Smooth muscle cell (in vitro differentiated cells): Measurements from ENCODE around the gene C8B. TPM values are rescaled to one million over a fixed set of nuclear protein-coding genes. Genes with fewer than 3 reads are reported as not detected.

ENCODE experiments used
- DNase-seq: peaks from one replicate; lab custom pipeline; 2025; ENCODE audit not compliant: unreplicated experiment; lab: John Stamatoyannopoulos, UW
- H2AFZ ChIP-seq: fragments of 200-600 bp; sonication (generic); 2 replicates; pipeline ENCODE4 v1.6.0; 2016; ENCODE audit warnings: antibody characterized with exemption, low read depth, mild to moderate bottlenecking
- H3F3A ChIP-seq: fragments of 200-600 bp; sonication (generic); 2 replicates; pipeline ENCODE4 v1.6.0; 2017; ENCODE audit warnings: antibody characterized with exemption, low read depth
- H3K27ac ChIP-seq: fragments of 200-600 bp; sonication (generic); 2 replicates; pipeline ENCODE4 v1.5.1; 2016; ENCODE audit warnings: low read depth, mild to moderate bottlenecking
- H3K27me3 ChIP-seq: fragments of 200-600 bp; sonication (generic); 2 replicates; pipeline ENCODE4 v1.6.1; 2016; ENCODE audit warnings: low read depth, mild to moderate bottlenecking
- H3K36me3 ChIP-seq: fragments of 200-600 bp; sonication (generic); 2 replicates; pipeline ENCODE4 v1.5.1; 2016; ENCODE audit warnings: low read depth
- H3K4me1 ChIP-seq: fragments of 200-600 bp; sonication (generic); 2 replicates; pipeline ENCODE4 v1.5.1; 2016; ENCODE audit warnings: low read depth
- H3K4me2 ChIP-seq: fragments of 200-600 bp; sonication (generic); 2 replicates; pipeline ENCODE4 v1.6.0; 2016; ENCODE audit warnings: mild to moderate bottlenecking
- H3K4me3 ChIP-seq: fragments of 200-600 bp; sonication (generic); 2 replicates; pipeline ENCODE4 v1.5.1; 2016; ENCODE audit warnings: mild to moderate bottlenecking
- H3K79me2 ChIP-seq: fragments of 200-600 bp; sonication (generic); 2 replicates; pipeline ENCODE4 v1.6.0; 2016; ENCODE audit warnings: low read depth, mild to moderate bottlenecking
- H3K9ac ChIP-seq: fragments of 200-600 bp; sonication (generic); 2 replicates; pipeline ENCODE4 v1.6.0; 2016; ENCODE audit warnings: low read depth
- H3K9me3 ChIP-seq: fragments of 200-600 bp; sonication (generic); replicated peaks from 2 replicates; pipeline ENCODE4 v1.5.1; 2016; ENCODE audit warnings: low read depth
- H4K20me1 ChIP-seq: fragments of 200-600 bp; sonication (generic); 2 replicates; pipeline ENCODE4 v1.6.0; 2016; ENCODE audit warnings: low read depth
- WGBS: methylation state at CpG from one replicate; pipeline ENCODE4 v1.1.7; 2016; ENCODE audit warnings: low lambda C conversion rate; 5-methylcytosine and 5-hydroxymethylcytosine counted together
- polyA plus RNA-seq: library from polyadenylated mRNA; unstranded; fragments of >200 nt; fragmentation: Nextera tagmentation; extraction: Ambion mirVana; gene quantifications from 2 replicates; pipeline ENCODE4 v1.2.1, GENCODE V29; 2016
- total RNA-seq: library from RNA; depleted of rRNA; stranded (reverse); fragments of >200 nt; gene quantifications from 2 replicates; pipeline ENCODE4 v1.2.3, GENCODE V29; 2014
- TF ChIP-seq, protein P1 (sequence below): fragments of 200-600 bp; sonication (generic); IDR thresholded peaks from 2 replicates; pipeline ENCODE4 v1.5.1; 2017; ENCODE audit warnings: borderline replicate concordance, mild to moderate bottlenecking, antibody characterized with exemption; ENCODE audit not compliant: insufficient read depth, poor library complexity, severe bottlenecking

The C8B gene
- total and polyA plus RNA-seq, 2 experiments from 2014 or later = 0.09 TPM; not detected in 1

DNA sequence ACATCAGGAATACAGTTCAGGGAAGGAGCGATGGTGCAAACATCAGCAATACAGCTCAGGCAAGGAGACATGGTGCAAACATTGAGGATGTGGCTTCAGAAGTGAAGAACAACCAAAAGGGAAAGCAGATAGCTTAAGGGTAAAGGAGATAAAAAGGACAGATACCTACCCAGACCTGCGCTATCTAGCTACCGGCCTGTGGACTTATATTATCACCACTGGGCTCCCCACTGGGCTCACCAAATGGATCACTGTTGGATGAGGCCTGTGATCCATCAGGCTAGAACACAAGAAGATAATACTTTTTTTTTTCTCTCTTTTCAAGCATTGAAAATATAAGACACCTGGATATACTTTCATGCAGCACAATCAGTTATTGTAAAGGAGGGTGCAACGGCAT, 44.7 kb upstream of the C8B start:
- WGBS = 96% methylated on average over 4 of the region's 4 CpGs
- Histone ChIP-seq H3K4me3 (no peak overlapping the region), H3K27me3 (no peaks in the 10 kb centered on the region), H3K27ac (no peak overlapping the region), H3K4me2 (no peak overlapping the region), H4K20me1 (no peaks in the 10 kb centered on the region), H3K9ac (no peak overlapping the region), H3K4me1 (no peaks in the 10 kb centered on the region), H3K79me2 (no peaks in the 10 kb centered on the region), H3K36me3 (no peaks in the 10 kb centered on the region), H3F3A (no peaks in the 10 kb centered on the region), H2AFZ (no peak overlapping the region), H3K9me3 (no peaks in the 10 kb centered on the region)
- no peak for DNase-seq
- TF ChIP-seq, protein P1, sequence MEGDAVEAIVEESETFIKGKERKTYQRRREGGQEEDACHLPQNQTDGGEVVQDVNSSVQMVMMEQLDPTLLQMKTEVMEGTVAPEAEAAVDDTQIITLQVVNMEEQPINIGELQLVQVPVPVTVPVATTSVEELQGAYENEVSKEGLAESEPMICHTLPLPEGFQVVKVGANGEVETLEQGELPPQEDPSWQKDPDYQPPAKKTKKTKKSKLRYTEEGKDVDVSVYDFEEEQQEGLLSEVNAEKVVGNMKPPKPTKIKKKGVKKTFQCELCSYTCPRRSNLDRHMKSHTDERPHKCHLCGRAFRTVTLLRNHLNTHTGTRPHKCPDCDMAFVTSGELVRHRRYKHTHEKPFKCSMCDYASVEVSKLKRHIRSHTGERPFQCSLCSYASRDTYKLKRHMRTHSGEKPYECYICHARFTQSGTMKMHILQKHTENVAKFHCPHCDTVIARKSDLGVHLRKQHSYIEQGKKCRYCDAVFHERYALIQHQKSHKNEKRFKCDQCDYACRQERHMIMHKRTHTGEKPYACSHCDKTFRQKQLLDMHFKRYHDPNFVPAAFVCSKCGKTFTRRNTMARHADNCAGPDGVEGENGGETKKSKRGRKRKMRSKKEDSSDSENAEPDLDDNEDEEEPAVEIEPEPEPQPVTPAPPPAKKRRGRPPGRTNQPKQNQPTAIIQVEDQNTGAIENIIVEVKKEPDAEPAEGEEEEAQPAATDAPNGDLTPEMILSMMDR = no peak

DNA sequence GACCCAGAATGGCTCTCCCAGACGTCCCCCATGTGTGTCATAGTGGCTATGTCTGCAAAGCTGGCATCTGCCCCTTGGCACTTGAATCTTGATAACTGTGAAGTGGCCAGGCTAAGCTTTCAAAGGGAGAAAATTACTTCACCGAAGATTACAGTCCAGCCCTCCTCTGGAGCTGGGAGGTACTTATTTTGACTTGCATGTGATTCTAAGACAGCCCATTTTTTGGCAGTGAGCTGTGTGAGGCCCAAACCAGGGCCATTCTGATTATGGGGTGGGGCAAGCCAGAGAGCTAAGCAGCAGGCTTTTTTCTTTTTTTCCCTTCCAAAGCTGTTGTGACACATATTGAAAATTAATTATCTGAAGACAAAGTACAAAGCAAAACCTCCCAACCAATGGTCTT, 42.1 kb upstream of the C8B start:
- TF ChIP-seq, protein P1 = no peak
- Histone ChIP-seq H3K9me3 (no peaks in the 10 kb centered on the region), H4K20me1 (no peaks in the 10 kb centered on the region), H3K9ac (no peak overlapping the region), H3K36me3 (no peaks in the 10 kb centered on the region), H3K4me2 (no peak overlapping the region), H3K27ac (no peak overlapping the region), H3K4me3 (no peak overlapping the region), H3K27me3 (no peaks in the 10 kb centered on the region), H3F3A (no peaks in the 10 kb centered on the region), H2AFZ (no peak overlapping the region), H3K79me2 (no peaks in the 10 kb centered on the region), H3K4me1 (no peaks in the 10 kb centered on the region)
- no peak for DNase-seq
- 76% methylated on average over 2 of the region's 2 CpGs for WGBS

DNA sequence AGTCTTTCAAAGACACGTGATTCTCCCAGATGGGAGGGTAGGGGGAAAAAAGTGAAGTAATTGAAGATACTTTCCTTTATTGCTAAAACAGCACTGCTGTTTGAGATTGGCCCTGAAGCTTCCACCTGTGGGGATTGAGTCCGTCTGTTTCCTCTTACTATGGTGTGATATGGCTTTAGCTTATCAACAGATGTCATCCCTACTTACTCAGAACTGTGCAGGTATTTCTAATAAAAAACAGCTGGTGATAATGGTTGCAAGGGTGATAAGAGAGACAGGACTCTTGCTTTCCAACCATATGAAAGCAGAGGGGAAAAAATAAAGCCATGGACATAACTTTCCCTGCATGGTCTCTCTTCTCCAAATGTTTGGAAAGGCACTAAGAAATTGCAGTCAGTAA, 41.7 kb upstream of the C8B start:
- no peak for DNase-seq
- Histone ChIP-seq H3K9me3 (no peaks in the 10 kb centered on the region), H3K4me3 (no peak overlapping the region), H3K36me3 (no peaks in the 10 kb centered on the region), H2AFZ (no peak overlapping the region), H3K27ac (no peak overlapping the region), H3K4me1 (no peaks in the 10 kb centered on the region), H3K4me2 (no peak overlapping the region), H4K20me1 (no peaks in the 10 kb centered on the region), H3K9ac (no peak overlapping the region), H3K27me3 (no peaks in the 10 kb centered on the region), H3F3A (no peaks in the 10 kb centered on the region), H3K79me2 (no peaks in the 10 kb centered on the region)
- WGBS = 91% methylated on average over 2 of the region's 2 CpGs
- TF ChIP-seq, protein P1 = no peak

DNA sequence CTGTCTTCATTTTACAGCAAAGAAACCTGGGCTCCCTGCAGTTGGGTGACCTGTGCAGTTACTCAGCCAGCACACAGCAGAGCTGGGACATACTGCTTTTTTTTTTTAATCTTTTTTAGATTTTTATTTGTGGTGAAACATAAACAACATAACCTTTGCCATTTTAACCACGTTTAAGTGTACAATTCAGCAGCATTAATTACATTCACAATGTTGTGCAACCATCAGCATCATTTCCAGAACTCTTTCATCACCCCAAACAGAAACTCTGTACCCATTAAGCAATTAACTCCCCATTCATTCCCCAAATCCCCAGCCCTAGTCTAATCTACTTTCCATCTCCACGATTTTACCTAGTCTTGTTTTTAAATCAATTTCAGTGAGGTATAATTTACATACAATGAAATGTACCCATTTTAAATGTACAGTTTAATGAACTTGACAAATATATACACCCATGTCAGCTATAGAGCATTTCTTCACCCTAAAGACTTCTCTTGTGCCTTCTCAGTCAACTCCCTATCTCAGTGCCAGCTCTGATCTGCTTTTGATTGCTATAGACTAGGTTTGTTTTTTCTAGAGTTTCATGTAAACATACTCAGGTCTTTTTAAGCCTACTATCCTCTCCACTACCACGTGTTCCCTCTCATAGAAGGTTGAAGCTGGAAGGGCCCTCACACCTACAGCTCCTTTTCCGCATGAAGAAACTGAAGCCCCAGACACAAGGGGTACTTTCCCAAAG, 37.8 kb upstream of the C8B start:
- no peaks in the 10 kb centered on the region for H3K27me3 ChIP-seq

More for the DNA sequence above, 37.8 kb upstream of the C8B start:
- TF ChIP-seq, protein P1 = no peak
- H3K4me3 ChIP-seq = no peak overlapping the region
- no peaks in the 10 kb centered on the region for H3K4me1 ChIP-seq
- H4K20me1 ChIP-seq = no peaks in the 10 kb centered on the region
- H3K4me2 ChIP-seq = no peak overlapping the region
- no peaks in the 10 kb centered on the region for H3K36me3 ChIP-seq
- WGBS = 66% methylated on average over 4 of the region's 4 CpGs
- no peaks in the 10 kb centered on the region for H3K9me3 ChIP-seq
- H3K9ac ChIP-seq = no peak overlapping the region
- no peak overlapping the region for H3K27ac ChIP-seq
- no peaks in the 10 kb centered on the region for H3F3A ChIP-seq
- no peak overlapping the region for H2AFZ ChIP-seq
- H3K79me2 ChIP-seq = no peaks in the 10 kb centered on the region
- DNase-seq = no peak
